Endothelial cell of umbilical vein (primary cell): ENCODE data around the gene RABIF. TPM values are rescaled to one million over a fixed set of nuclear protein-coding genes. Genes with fewer than 3 reads are reported as not detected.
A peak's percentile ranks its signal among the peaks of the same experiment; 100 is the strongest.

Source experiments
- BruUV-seq: library from RNA; stranded (reverse); fragments of 400-500 nt; replicated peaks from 2 replicates; lab custom pipeline; 2021; lab: Mats Ljungman, UMichigan
- CTCF ChIA-PET: fragments of 300-600, 350-600 bp; sonication (Branson Sonifier 250); formaldehyde crosslinking; loops from one replicate; lab custom pipeline; 2021; ENCODE audit warnings: antibody characterized with exemption, inconsistent platforms; lab: Charles Lee
- POLR2A ChIA-PET: fragments of 300-600, 350-600 bp; sonication (Branson Sonifier 250); formaldehyde crosslinking; loops from one replicate; lab custom pipeline; 2021; ENCODE audit warnings: antibody characterized with exemption, inconsistent platforms; lab: Charles Lee
- DNase-seq: peaks from one replicate; pipeline ENCODE4 v3.0.0-alpha.2; 2011; ENCODE audit warnings: low read depth, low spot score
- FAIRE-seq: peaks from 2 replicates; lab custom pipeline; 2011; peaks lifted over from hg19 to GRCh38; lab: Jason Lieb, UNC
- H2AFZ ChIP-seq: 2 replicates; pipeline ENCODE4 v1.6.0; 2012; ENCODE audit warnings: low read depth, low read length, control low read depth, inconsistent platforms
- H3K27ac ChIP-seq: 2 replicates; pipeline ENCODE4 v1.5.1; 2011; ENCODE audit warnings: low read depth, mild to moderate bottlenecking, control low read depth, low read length, moderate library complexity; ENCODE audit not compliant: insufficient read depth
- H3K27me3 ChIP-seq, 2 experiments: 2 replicates each; pipeline versions ENCODE4 v1.6.0 to v1.6.1; 2011; ENCODE audit warnings: low read length in 2 of 2, mixed read lengths in 1 of 2; ENCODE audit not compliant: control insufficient read depth in 2 of 2, insufficient read depth in 2 of 2
- H3K36me3 ChIP-seq, 2 experiments: 2 replicates in 1 of 2; 3 replicates in 1 of 2; pipeline ENCODE4 v1.5.1; 2011; ENCODE audit warnings: low read length in 2 of 2, mild to moderate bottlenecking in 1 of 2, moderate library complexity in 1 of 2; ENCODE audit not compliant: control insufficient read depth in 2 of 2, insufficient read depth in 2 of 2; ENCODE audit errors: extremely low read depth in 1 of 2
- H3K4me1 ChIP-seq: 3 replicates; pipeline ENCODE4 v1.5.1; 2011; ENCODE audit warnings: mild to moderate bottlenecking, low read length; ENCODE audit not compliant: control insufficient read depth, insufficient read depth; ENCODE audit errors: extremely low read depth
- H3K4me2 ChIP-seq: 2 replicates; pipeline ENCODE4 v1.6.1; 2011; ENCODE audit warnings: low read length, control low read depth, mixed read lengths; ENCODE audit not compliant: insufficient read depth
- H3K4me3 ChIP-seq, 3 experiments: fragments of 200-600 bp in 1 of 3; sonication (generic), shearing (Covaris generic) in 1 of 3; replicated peaks in 1 of 3; 2 replicates each; pipeline ENCODE4 v1.5.1; 2011 to 2016; ENCODE audit warnings: control low read depth in 3 of 3, low read length in 3 of 3, mild to moderate bottlenecking in 2 of 3, inconsistent platforms in 1 of 3, low read depth in 1 of 3, moderate library complexity in 1 of 3; ENCODE audit not compliant: insufficient read depth in 1 of 3
- H3K79me2 ChIP-seq: 2 replicates; pipeline ENCODE4 v1.6.0; 2012; ENCODE audit warnings: low read length, inconsistent platforms; ENCODE audit not compliant: control insufficient read depth, insufficient read depth
- H3K9ac ChIP-seq: replicated peaks from 2 replicates; pipeline ENCODE3; 2011; ENCODE audit warnings: low read length, control low read depth; ENCODE audit not compliant: insufficient read depth; ENCODE audit errors: extremely low read depth
- H3K9me1 ChIP-seq: replicated peaks from 3 replicates; pipeline ENCODE4 v1.6.0; 2011; ENCODE audit warnings: mild to moderate bottlenecking, low read length; ENCODE audit not compliant: control insufficient read depth, insufficient read depth; ENCODE audit errors: extremely low read depth
- H3K9me3 ChIP-seq: replicated peaks from 2 replicates; pipeline ENCODE4 v1.5.1; 2012; ENCODE audit warnings: low read length, inconsistent platforms; ENCODE audit not compliant: control insufficient read depth, insufficient read depth
- H4K20me1 ChIP-seq: replicated peaks from 2 replicates; pipeline ENCODE3; 2011; ENCODE audit warnings: mild to moderate bottlenecking, low read length; ENCODE audit not compliant: control insufficient read depth, insufficient read depth; ENCODE audit errors: extremely low read depth
- CTCF ChIP-seq, 2 donors: IDR thresholded peaks; 1 replicate in 1 of 2; 2 replicates in 1 of 2; pipeline ENCODE4 v1.5.1; 2011; ENCODE audit warnings: low read length in 2 of 2, mild to moderate bottlenecking in 2 of 2, moderate library complexity in 2 of 2, control low read depth in 1 of 2, inconsistent platforms in 1 of 2, low read depth in 1 of 2; ENCODE audit not compliant: insufficient read depth in 1 of 2; ENCODE audit errors: extremely low read depth in 1 of 2
- EZH2 ChIP-seq: IDR thresholded peaks from 2 replicates; pipeline ENCODE4 v1.6.1; 2012; ENCODE audit warnings: borderline replicate concordance, low read depth, mild to moderate bottlenecking, moderate library complexity, low read length, inconsistent platforms; ENCODE audit not compliant: severe bottlenecking
- FOS ChIP-seq: IDR thresholded peaks from 2 replicates; pipeline ENCODE4 v1.6.1; 2011; ENCODE audit warnings: mild to moderate bottlenecking, low read length, moderate library complexity, borderline replicate concordance; ENCODE audit not compliant: insufficient read depth
- GATA2 ChIP-seq: IDR thresholded peaks from 2 replicates; pipeline ENCODE4 v1.7.0; 2011; ENCODE audit warnings: low read depth, mild to moderate bottlenecking, moderate library complexity, mixed read lengths, low read length; ENCODE audit not compliant: insufficient read length, insufficient read depth
- JUN ChIP-seq: IDR thresholded peaks from 2 replicates; pipeline ENCODE4 v1.6.1; 2011; ENCODE audit warnings: borderline replicate concordance, low read depth; ENCODE audit not compliant: insufficient read length, insufficient read depth
- MAX ChIP-seq: IDR thresholded peaks from 2 replicates; pipeline ENCODE4 v1.6.1; 2011; ENCODE audit not compliant: insufficient read depth, insufficient read length
- MYC ChIP-seq: IDR thresholded peaks from one replicate; pipeline ENCODE4 v1.6.1; 2011; ENCODE audit warnings: mild to moderate bottlenecking, low read depth, low read length
- POLR2A ChIP-seq: IDR thresholded peaks from 2 replicates; pipeline ENCODE4 v1.6.1; 2012; ENCODE audit warnings: low read depth, mild to moderate bottlenecking, control low read depth, low read length
- POLR2AphosphoS5 ChIP-seq: IDR thresholded peaks from 2 replicates; pipeline ENCODE4 v1.6.1; 2012; ENCODE audit warnings: low read depth, mild to moderate bottlenecking, control low read depth, low read length, moderate library complexity; ENCODE audit not compliant: insufficient read depth
- dilution Hi-C: fragments of 300-500 bp; cut with MboI; formaldehyde crosslinking; loops from one replicate; pipeline ENCODE4 v1.15.0; 2019; ENCODE audit warnings: low sequenced_read_pairs; ENCODE audit not compliant: extremely low pct_ligation_motif_present
- intact Hi-C: fragments of 100-400 bp; cut with micrococcal nuclease; formaldehyde crosslinking; loops from one replicate; pipeline ENCODE4 v1.10.0; 2022
- polyA plus RNA-seq, 4 experiments: library from polyadenylated mRNA; depleted of rRNA in 3 of 4; stranded (reverse) in 3 of 4; unstranded in 1 of 4; fragments of >200 nt; gene quantifications; 2 replicates each; pipeline versions ENCODE4 v1.2.1 to v1.2.3, GENCODE V29; 2011 to 2012; ENCODE audit warnings: missing spikeins in 1 of 4
- total RNA-seq: library from RNA; stranded (reverse); gene quantifications from 2 replicates; pipeline ENCODE4 v1.2.3, GENCODE V29; 2021

Gene RABIF
- total and polyA plus RNA-seq, 2 donors (not counting 3 experiments of a cell fraction or from before 2014, with no cell fraction given): 15.8 to 17.1 TPM

- Histone ChIP-seq H3K9me3 (no peaks in the 10 kb centered on the region), H3K4me3 (no peak overlapping the region), H3K79me2 (peaks cover 5% of the 10 kb centered on the region), H3K36me3 (peaks cover 0 to 5% of the 10 kb centered on the region in 2 experiments), H3K27ac (no peak overlapping the region), H2AFZ (no peak overlapping the region), H3K9me1 (no peaks in the 10 kb centered on the region), H3K4me2 (no peak overlapping the region), H3K27me3 (no peaks in the 10 kb centered on the region), H3K4me1 (no peaks in the 10 kb centered on the region), H3K9ac (no peak overlapping the region), H4K20me1 (no peaks in the 10 kb centered on the region)
- TF ChIP-seq GATA2 (no peak), EZH2 (no peak), CTCF (IDR thresholded peaks at IDR 0.05; ENCODE audit: extremely low read depth in 1 of 2, insufficient read depth in 1 of 2, low read depth in 1 of 2, low read length in 2 of 2) (no peak), MYC (no peak), POLR2AphosphoS5 (no peak), JUN (no peak), FOS (no peak), POLR2A (no peak), MAX (no peak)
- BruUV-seq: no TSS peak
- DNase-seq: no peak
- intact Hi-C loops: loop anchor here (10.0 kb wide), 1 partner anchor 115 kb away; no protein-coding TSS in a partner anchor
- dilution Hi-C loops: no loop called here
- ChIA-PET POLR2A (interaction anchor here (0.6 kb wide), 1 partner anchor 8 kb away, joined by 3 read pairs; no protein-coding TSS in a partner anchor), CTCF (interaction anchor here (1.2 kb wide), 1 partner anchor 119 kb away, joined by 3 read pairs; no protein-coding TSS in a partner anchor)
- peak; percentile 66 for FAIRE-seq
These were observed 8.9 kb downstream of the RABIF start for GRCh38 chr1:202880062-202880461.
